ENCODE results near the gene VPS45.

VPS45 gene

DNA sequence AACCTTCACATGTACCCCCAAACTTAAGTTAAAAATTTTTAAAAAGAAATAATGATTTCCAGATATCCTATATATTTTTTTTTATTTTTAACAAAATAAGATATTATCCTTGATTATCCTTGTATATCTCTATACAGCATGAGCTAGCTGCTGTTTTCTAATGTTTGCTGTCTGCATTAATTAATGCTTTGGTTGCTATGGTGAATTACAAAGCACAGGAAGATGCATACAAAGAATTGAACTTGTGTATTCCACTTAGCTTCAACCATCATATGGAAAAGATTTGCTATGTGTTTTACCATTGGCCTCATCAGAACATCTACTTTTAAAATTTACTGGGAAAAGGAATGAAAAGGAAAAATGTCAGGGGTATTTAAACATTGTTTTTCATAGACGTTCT is 35.4 kb downstream of the VPS45 start:
- TF ChIP-seq, protein P1, sequence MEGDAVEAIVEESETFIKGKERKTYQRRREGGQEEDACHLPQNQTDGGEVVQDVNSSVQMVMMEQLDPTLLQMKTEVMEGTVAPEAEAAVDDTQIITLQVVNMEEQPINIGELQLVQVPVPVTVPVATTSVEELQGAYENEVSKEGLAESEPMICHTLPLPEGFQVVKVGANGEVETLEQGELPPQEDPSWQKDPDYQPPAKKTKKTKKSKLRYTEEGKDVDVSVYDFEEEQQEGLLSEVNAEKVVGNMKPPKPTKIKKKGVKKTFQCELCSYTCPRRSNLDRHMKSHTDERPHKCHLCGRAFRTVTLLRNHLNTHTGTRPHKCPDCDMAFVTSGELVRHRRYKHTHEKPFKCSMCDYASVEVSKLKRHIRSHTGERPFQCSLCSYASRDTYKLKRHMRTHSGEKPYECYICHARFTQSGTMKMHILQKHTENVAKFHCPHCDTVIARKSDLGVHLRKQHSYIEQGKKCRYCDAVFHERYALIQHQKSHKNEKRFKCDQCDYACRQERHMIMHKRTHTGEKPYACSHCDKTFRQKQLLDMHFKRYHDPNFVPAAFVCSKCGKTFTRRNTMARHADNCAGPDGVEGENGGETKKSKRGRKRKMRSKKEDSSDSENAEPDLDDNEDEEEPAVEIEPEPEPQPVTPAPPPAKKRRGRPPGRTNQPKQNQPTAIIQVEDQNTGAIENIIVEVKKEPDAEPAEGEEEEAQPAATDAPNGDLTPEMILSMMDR (IDR thresholded peaks at IDR 0.05), result no peak
- DNase-seq (ENCODE audit: low spot score), result no peak
- H3K4me3 ChIP-seq, result no peak overlapping the region
- no peak overlapping the region for H3K27ac ChIP-seq

DNA sequence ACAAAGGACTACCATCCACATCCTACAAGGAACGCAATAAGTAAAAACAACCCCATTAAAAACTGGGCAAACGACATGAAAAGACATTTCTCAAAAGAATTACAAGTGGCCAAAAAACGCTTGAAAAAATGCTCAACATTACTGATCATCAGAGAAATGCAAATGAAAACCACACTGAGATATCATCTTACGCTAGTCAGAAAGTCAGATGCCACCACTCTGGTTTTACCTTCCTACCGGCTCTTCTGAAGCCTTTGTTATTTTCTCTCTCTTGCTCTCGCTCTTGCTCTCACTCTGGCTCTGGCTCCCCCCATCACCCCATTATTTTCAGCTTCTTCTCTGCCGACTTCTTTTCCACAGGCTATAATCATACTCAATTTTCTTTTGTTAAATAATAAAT is 38.8 kb downstream of the VPS45 start:
- Histone ChIP-seq H3K27ac (no peak overlapping the region), H3K4me3 (no peak overlapping the region)
- TF ChIP-seq, protein P1 (IDR thresholded peaks at IDR 0.05), result no peak
- DNase-seq (ENCODE audit: low spot score), result no peak

DNA sequence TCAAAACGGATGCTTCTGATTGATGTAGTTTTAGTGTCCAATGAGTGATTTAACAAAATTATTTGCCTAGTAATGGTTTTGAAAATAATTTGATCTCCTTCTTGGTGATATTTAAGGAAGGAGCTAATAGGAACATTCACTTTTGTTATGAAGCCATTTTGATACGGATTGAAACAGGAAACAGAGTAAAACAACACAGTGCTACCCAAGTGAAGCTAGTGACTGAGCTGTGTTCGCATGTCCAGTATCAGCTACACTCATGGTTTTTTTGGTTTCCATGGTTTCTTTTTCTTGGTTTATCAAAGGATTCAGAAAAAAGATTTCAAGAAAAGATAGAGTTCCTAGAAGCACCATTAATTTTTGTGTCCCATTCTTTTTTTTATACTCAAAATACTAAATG is 42.0 kb downstream of the VPS45 start:
- Histone ChIP-seq H3K27ac (peak overlapping the region in 1 of 2 donors; percentile 17), H3K4me3 (no peak overlapping the region)
- DNase-seq (ENCODE audit: low spot score), result no peak
- TF ChIP-seq, protein P1 (IDR thresholded peaks at IDR 0.05), result no peak

DNA sequence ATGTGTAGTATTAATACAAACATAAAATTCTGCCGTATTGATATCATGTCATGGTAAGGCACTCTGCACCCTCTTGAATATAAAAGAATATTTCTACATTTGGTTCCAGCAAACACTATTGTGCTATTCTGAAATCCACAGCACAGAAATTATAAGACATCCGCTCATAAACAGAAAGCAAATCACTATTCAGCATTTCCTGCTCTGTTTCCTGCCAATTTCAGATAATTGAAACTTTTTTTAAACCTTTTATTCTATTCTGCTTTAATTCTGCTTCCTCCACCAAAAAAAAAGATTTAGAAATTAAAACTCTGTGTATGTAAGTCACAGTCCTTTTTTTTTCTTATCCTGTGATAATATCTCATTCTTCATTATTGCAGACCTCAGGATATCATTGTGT is 42.5 kb downstream of the VPS45 start:
- no peak for DNase-seq (ENCODE audit: low spot score)
- Histone ChIP-seq H3K27ac (no peak overlapping the region), H3K4me3 (no peak overlapping the region)
- TF ChIP-seq, protein P1 (IDR thresholded peaks at IDR 0.05), result no peak

DNA sequence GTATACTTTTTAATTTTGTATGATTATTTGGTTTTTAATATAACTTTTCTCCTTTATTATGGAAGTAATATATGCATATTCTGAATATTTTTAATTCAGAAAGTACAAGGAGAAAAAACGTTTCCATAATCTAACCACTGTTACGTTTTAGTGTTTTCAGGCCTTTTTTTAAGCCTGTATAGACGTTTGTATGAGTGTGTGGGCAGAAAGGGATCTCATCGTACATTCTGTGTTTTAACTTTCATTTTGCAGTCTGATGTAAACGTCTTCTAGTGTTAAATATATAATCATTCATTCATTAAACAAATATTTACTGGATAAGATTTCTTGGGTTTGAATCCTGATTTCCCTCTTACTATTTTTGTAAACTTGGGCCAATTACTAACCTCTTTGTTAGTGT is 44.1 kb downstream of the VPS45 start:
- Histone ChIP-seq H3K4me3 (no peak overlapping the region), H3K27ac (peak overlapping the region in 1 of 2 donors; percentile 22)
- no peak for DNase-seq (ENCODE audit: low spot score)
- TF ChIP-seq, protein P1 (IDR thresholded peaks at IDR 0.05), result no peak

DNA sequence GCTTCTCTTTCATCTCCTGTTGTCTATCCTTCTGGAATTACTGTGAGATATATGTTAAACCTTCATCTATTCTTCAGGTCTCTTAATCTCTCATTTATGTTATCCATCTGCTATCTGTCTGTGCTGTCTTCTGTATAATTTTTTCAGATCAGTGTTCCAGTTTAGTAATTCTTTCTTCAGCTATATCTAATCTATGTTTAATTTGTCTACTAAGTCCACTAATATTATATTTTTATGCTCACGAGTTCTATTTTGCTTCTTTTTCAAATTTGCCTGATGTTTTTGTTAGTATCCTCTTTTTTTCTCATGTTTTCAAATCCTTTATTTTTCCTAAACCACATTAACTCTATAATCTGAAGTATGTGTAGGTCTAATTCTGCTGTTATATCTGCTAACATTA is 47.5 kb downstream of the VPS45 start:
- H3K4me3 ChIP-seq, result no peak overlapping the region
- no peak overlapping the region for H3K27ac ChIP-seq
- TF ChIP-seq, protein P1 (IDR thresholded peaks at IDR 0.05), result no peak
- no peak for DNase-seq (ENCODE audit: low spot score)

DNA sequence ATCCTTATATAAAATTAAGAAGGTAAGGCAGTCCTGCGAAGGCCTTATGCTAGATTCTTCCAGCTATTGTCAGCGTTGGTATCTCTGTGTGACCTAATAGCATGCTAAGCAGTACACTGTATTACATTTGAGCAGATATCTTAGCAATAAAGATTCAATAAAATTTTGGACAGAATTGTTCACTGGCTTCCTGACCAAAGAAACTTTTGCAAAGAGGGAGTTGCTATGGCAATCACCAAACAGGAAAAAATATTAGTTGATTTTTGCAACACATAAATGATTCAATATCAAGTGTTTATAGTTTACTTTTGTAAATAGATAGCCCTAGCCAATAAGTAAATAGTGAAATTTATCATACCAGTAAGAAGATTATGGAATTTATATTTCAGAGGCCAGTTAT is 51.1 kb downstream of the VPS45 start:
- TF ChIP-seq, protein P1 (IDR thresholded peaks at IDR 0.05), result no peak
- no peak overlapping the region for H3K4me3 ChIP-seq
- no peak for DNase-seq (ENCODE audit: low spot score)
- H3K27ac ChIP-seq, result no peak overlapping the region
